ENCODE results near the gene HNRNPC. TPM values are rescaled to one million over a fixed set of nuclear protein-coding genes. Genes with fewer than 3 reads are reported as not detected.

HNRNPC gene
- 100 to 1,000 TPM; 201 to 392 (median 259) TPM for total RNA-seq

DNA sequence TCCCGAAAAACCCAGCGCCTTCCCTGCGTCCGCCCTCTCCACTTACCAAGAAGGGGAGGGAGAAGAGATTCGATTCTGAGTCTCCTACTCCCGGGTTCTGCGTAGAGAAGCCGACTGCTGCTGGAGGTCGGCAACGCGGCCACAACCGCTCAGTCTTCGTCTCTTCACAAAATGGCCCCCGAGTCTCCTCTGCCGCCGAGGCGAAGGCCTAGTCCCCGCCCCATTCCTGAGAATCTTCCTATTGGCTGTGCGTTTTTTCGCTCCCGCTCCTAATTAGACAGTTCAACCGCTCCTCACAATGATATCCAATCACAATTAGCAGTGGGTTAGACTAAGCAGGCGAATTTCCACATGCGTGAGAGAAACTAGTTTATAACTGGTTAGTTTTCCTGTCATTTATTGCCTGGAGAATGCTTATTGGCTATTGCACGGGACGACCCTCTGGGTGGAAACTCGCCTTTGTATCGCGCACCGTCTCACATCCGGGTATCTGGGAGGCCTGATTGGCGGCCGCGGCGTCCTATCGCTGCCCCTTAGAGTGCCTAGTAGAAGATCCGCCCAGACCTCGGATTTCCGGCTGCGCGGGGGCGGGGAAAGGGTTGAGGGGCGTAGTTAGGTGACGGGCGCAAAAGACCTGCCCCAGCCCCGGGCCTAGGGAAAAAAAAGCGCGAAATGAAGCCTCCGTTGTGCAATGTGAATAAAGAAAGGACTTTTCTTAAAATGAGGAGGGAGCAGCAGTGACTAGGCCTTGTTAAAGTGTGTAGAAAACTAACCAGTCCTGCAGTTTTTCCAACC lies at the start of gene HNRNPC:
Gene HNRNPC (minus strand): TSS at position 191 of the 795 bp plus-strand sequence. CDS start 35,249 bp downstream, outside the sequence.
- H3K27me3 ChIP-seq: no peaks in the 10 kb centered on the region
- H3K4me1 ChIP-seq: peaks cover 0 to 23% (median 13%) of the 10 kb centered on the region in 4 donors
- peak; percentile 100 for DNase-seq
- H3K36me3 ChIP-seq: peaks cover 0 to 5% (median 0%) of the 10 kb centered on the region in 3 donors
- H3K4me3 ChIP-seq: peak within 1 kb of the TSS; percentile 66 to 93 (median 86)
- H3K27ac ChIP-seq: peak within 1 kb of the TSS; percentile 89 to 98 (median 94)
- peak; percentile 93 to 96 for TF ChIP-seq POLR2A (IDR thresholded peaks at IDR 0.05)
- TF ChIP-seq, protein P1, sequence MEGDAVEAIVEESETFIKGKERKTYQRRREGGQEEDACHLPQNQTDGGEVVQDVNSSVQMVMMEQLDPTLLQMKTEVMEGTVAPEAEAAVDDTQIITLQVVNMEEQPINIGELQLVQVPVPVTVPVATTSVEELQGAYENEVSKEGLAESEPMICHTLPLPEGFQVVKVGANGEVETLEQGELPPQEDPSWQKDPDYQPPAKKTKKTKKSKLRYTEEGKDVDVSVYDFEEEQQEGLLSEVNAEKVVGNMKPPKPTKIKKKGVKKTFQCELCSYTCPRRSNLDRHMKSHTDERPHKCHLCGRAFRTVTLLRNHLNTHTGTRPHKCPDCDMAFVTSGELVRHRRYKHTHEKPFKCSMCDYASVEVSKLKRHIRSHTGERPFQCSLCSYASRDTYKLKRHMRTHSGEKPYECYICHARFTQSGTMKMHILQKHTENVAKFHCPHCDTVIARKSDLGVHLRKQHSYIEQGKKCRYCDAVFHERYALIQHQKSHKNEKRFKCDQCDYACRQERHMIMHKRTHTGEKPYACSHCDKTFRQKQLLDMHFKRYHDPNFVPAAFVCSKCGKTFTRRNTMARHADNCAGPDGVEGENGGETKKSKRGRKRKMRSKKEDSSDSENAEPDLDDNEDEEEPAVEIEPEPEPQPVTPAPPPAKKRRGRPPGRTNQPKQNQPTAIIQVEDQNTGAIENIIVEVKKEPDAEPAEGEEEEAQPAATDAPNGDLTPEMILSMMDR (IDR thresholded peaks at IDR 0.05): no peak
- H3K9me3 ChIP-seq: no peaks in the 10 kb centered on the region

DNA sequence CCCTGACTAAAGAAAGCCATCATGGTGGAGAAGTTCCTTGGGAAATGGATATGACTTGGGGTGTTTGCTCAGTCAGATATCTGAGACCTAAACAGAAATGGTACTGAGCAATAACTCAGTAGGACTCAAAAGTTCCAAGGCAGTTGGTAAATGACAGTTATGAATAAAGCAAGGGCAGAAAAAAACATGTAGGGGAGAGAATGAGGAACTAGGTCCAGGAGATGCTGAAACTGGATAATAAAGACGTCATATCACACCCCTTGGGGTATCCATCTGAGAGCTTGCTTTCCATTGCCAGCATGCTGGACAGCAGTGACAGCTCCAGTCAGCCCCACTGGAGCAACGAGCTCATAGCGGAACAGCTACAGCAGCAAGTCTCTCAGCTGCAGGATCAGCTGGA lies 48.2 kb upstream of the HNRNPC start:
- H3K27ac ChIP-seq: peak overlapping the region in 1 of 4 donors; percentile 13

DNA sequence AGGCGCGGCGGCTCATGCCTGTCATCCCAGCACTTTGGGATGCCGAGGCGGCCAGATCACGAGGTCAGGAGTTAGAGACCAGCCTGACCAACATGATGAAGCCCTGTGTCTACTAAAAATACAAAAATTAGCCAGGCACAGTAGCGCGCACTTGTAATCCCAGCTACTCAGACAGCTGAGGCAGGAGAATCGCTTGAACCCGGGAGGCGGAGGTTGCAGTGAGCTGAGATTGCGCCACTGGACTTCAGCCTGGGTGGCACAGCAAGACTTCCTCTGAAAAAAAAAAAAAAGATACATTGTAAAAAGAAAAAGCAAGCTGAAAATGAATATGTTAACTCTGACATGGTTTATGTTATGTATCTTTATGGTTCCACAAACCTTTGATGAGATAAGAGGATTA lies 44.3 kb upstream of the HNRNPC start:
- Histone ChIP-seq H3K4me1 (peaks cover 0 to 4% (median 0%) of the 10 kb centered on the region in 4 donors), H3K27me3 (no peaks in the 10 kb centered on the region), H3K27ac (no peak overlapping the region), H3K36me3 (no peaks in the 10 kb centered on the region), H3K4me3 (no peak overlapping the region), H3K9me3 (no peaks in the 10 kb centered on the region)
- peak in 1 of 3 donors; percentile 57 for DNase-seq
- TF ChIP-seq, protein P1 (IDR thresholded peaks at IDR 0.05): no peak
- TF ChIP-seq POLR2A (IDR thresholded peaks at IDR 0.05): no peak

More for the DNA sequence above, 48.2 kb upstream of the HNRNPC start:
- TF ChIP-seq, protein P1 (IDR thresholded peaks at IDR 0.05): no peak
- TF ChIP-seq POLR2A (IDR thresholded peaks at IDR 0.05): no peak
- peak in 1 of 3 donors; percentile 28 for DNase-seq
- Histone ChIP-seq H3K36me3 (no peaks in the 10 kb centered on the region), H3K4me1 (peaks cover 0 to 4% (median 0%) of the 10 kb centered on the region in 4 donors), H3K27me3 (no peaks in the 10 kb centered on the region), H3K4me3 (no peak overlapping the region), H3K9me3 (no peaks in the 10 kb centered on the region)

DNA sequence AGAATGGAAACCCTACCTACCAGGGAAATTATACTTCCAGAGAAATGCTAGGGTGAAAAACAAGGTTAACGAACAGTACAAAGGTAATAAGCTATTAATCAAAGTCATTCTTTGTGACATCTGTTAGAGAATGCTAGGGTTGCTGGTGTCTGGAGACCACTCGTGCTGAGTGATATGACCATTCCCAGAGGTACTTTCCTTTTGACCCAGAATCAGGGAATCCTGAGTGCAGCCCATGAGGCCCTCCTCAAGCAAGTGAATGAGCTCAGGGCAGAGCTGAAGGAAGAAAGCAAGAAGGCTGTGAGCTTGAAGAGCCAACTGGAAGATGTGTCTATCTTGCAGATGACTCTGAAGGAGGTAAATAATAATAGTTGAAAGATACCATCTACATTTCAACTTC lies 42.4 kb upstream of the HNRNPC start:
- no peak for DNase-seq
- no peaks in the 10 kb centered on the region for H3K36me3 ChIP-seq
- H3K9me3 ChIP-seq: no peaks in the 10 kb centered on the region
- H3K27me3 ChIP-seq: no peaks in the 10 kb centered on the region
- no peak overlapping the region for H3K4me3 ChIP-seq
- H3K27ac ChIP-seq: no peak overlapping the region
- peaks cover 0 to 5% (median 2%) of the 10 kb centered on the region in 4 donors for H3K4me1 ChIP-seq
- no peak for TF ChIP-seq POLR2A (IDR thresholded peaks at IDR 0.05)
- TF ChIP-seq, protein P1 (IDR thresholded peaks at IDR 0.05): no peak

DNA sequence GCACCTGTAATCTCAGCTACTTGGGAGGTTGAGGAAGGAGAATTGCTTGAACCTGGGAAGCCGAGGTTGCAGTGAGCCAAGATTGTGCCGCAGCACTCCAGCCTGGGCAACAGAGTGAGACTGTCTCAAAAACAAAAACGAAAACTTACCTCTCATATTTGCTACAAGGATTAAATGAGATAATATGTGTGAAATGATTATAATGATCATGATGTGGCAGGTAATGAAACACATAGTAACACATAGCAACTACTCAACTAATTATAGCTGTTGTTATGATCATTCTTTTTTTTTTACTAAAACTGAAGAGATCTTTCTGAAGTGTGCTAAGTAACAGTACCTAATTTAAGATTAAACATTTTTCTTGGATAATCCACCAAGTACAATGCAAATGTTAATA lies 40.7 kb upstream of the HNRNPC start:
- Histone ChIP-seq H3K4me3 (no peak overlapping the region), H3K36me3 (no peaks in the 10 kb centered on the region), H3K27me3 (no peaks in the 10 kb centered on the region), H3K4me1 (peaks cover 0 to 5% (median 2%) of the 10 kb centered on the region in 4 donors), H3K27ac (no peak overlapping the region), H3K9me3 (no peaks in the 10 kb centered on the region)
- TF ChIP-seq POLR2A (IDR thresholded peaks at IDR 0.05): no peak
- DNase-seq: no peak

DNA sequence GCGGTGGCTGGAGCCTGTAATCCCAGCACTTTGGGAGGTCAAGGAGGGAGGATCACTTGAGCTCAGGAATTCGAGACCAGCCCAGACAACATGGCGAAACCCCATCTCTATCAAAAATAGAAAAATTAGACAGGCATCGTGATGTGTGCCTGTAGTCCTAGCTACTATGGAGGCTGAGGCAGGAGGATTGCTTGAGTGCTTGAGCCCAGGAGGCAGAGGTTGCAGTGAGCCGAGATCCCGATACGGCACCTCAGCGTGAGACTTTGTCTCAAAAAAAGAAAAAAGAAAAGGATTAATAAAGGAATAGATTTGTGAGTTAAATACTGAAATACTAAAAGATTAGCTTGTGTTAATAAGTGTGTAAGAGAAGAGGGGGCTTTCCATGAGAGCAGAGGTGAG lies 40.0 kb upstream of the HNRNPC start:
- no peak for DNase-seq
- no peak for TF ChIP-seq POLR2A (IDR thresholded peaks at IDR 0.05)
- TF ChIP-seq, protein P1 (IDR thresholded peaks at IDR 0.05): no peak
- H3K4me3 ChIP-seq: peak overlapping the region; percentile 21 to 34 (median 26)
- H3K4me1 ChIP-seq: peaks cover 0 to 5% (median 2%) of the 10 kb centered on the region in 4 donors
- no peaks in the 10 kb centered on the region for H3K36me3 ChIP-seq
- no peaks in the 10 kb centered on the region for H3K27me3 ChIP-seq
- peak overlapping the region; percentile 33 to 80 (median 71) for H3K27ac ChIP-seq
- H3K9me3 ChIP-seq: no peaks in the 10 kb centered on the region
